ENCODE measurements around the gene UHRF1.
"Not testable (repeated sequence)": the region's sequence is repeated elsewhere in the genome, so short reads cannot be mapped to it uniquely, and the experiment has no call there.

Gene UHRF1

GRCh38 chr19:4909156-4909896 lies at the start of gene UHRF1:
Gene UHRF1 (plus strand): TSS chr19:4909501. CDS start chr19:4910886, 1,385 bp downstream.
- no peak for DNase-seq (ENCODE audit: low read depth in 2 of 2)

DNA sequence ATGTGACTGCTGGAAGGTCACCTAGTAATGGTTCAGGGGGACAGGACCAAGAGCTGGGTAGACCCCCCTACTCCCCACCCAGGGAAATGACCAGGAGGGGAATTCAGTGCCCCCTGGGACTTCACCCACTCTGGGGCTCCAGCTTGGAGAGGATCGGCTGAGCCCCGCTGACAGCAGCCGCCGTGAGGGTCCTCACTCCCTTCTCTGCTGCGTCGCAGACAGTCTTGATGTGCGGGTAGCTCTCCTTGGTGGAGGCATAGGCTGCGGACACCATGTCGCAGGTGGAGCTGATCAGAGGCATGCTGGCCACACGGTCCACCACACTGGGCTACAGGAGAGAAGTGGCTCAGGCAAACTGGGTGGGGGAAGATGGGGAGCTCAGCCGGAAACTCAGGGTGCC lies 49.6 kb upstream of the UHRF1 start:
- no peak for DNase-seq (ENCODE audit: low read depth in 2 of 2)

DNA sequence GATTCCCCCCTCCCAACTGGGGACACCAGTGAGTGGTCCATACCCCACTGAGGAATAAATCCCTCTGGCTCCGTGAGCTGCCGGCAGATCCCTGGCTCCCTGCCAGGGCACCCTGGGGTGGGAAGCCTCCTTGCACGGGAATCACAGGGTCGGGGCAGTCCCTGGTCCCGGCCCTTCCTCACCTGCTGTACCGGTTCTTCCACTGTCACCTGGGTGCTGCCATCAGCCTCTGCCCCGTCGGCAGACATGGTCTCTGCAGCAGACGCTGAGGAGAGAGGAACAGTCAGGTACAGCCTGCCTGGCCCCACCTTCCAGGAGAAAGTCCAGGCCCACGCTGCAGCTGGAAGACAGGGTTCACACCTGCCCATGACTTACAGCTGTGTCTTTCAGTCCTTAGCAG lies 48.2 kb upstream of the UHRF1 start:
- DNase-seq (ENCODE audit: low read depth in 2 of 2) = no peak

GRCh38 chr19:4866595-4867424 lies 42.5 kb upstream of the UHRF1 start:
- DNase-seq (ENCODE audit: low read depth in 2 of 2) = peak in 1 of 2 donors; percentile 12

- DNase-seq (ENCODE audit: low read depth in 2 of 2) = peak; percentile 78 to 81
Measured at GRCh38 chr19:4867534-4868285, 41.6 kb upstream of the UHRF1 start, which contains the start of gene PLIN3. Gene PLIN3 (minus strand): TSS chr19:4867667. CDS start chr19:4861394, 6,273 bp downstream.

GRCh38 chr19:4868286-4868834 lies 40.9 kb upstream of the UHRF1 start:
- no peak for DNase-seq (ENCODE audit: low read depth in 2 of 2)

DNA sequence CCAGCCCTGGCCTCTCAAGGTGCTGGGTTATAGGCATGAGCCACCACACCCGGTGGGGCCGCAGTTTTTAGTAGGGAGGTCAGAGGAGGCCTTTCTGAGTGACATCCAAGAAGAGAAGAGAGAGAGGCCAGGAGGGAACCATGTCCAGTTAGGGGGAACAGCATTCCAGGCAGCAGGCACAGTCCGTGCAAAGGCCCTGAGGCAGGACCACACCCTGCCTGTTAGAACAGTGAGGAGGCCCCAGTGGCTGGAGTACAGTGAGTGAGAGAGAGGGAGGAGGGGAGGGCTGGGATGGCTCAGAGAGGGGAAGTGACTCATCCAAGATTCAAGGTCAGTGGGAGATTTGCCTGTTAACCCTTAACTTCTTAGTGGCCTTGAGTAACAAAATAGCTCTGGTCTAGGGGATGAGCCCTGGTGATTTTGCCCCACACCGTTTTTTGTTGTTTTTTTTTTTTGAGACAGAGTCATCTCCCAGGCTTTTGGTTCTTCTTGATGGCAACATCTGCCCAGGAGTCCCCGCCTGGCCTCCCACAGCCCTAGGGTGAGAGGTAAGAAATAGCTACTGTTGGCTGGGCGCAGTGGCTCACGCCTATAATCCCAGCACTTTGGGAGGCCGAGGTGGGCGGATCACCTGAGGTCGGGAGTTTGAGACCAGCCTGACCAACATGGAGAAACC lies 39.1 kb upstream of the UHRF1 start:
- no peak for DNase-seq (ENCODE audit: low read depth in 2 of 2)

GRCh38 chr19:4871711-4872110 lies 37.6 kb upstream of the UHRF1 start:
- DNase-seq (ENCODE audit: low read depth in 2 of 2) = no peak

DNA sequence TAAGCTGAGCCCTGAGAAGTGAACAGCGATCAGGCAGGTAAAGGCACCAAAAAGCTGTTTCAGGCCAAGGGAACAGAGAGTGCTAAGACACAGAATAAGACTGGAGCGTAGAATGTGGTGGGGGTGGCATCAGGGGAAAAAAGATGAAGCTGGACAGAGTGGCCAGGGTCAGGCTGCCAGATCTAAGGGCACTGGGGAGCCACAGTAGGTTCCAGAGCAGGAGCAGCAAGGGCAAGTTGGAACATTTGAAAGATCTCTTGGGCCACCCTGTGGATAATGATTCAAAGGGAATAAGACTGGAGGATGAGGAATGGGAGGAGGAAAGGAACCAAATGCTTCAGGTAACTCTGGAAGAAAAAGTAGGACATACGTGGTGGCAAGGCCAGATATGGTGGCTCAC lies 35.4 kb upstream of the UHRF1 start:
- no peak for DNase-seq (ENCODE audit: low read depth in 2 of 2)

GRCh38 chr19:4877753-4878490 lies 31.4 kb upstream of the UHRF1 start:
- no peak for DNase-seq (ENCODE audit: low read depth in 2 of 2)

GRCh38 chr19:4878491-4878968 lies 30.8 kb upstream of the UHRF1 start:
- no peak for DNase-seq (ENCODE audit: low read depth in 2 of 2)

- DNase-seq (ENCODE audit: low read depth in 2 of 2) = no peak
Measured at GRCh38 chr19:4879041-4879440, 30.3 kb upstream of the UHRF1 start.

DNA sequence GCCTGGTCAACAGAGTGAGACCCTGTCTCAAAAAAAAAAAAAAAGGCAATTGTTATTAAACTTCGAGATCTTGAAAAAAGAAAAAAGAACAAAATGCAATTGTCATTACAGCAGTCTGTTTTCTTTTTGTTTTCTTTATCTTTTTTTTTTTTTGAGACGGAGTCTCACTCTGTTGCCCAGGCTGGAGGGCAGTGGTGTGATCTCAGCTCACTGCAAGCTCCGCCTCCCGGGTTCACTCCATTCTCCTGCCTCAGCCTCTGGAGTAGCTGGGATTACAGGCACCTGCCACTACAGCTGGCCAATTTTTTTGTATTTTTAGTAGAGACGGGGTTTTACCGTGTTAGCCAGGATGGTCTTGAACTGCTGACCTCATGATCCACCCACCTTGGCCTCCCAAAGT lies 26.4 kb upstream of the UHRF1 start:
- DNase-seq (ENCODE audit: low read depth in 2 of 2) = not testable (repeated sequence)

DNA sequence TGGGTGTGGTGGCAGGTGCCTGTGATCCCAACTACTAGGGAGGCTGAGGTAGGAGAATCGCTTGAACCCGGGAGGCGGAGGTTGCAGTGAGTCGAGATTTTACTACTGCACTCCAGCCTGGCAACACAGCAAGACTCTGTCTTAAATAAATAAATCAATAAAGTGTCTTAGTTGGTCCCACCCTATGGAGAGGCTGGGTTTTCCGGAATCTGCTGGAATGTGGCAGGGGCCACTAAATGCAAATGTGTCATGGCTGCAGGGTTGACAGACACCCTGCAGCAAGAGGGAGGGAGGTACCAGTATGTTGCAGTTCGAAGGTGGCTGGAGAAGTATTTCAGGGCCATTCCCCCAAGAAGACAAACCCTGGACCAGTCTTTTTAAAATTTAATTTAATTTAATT lies 24.3 kb upstream of the UHRF1 start:
- not testable (repeated sequence) for DNase-seq (ENCODE audit: low read depth in 2 of 2)

DNA sequence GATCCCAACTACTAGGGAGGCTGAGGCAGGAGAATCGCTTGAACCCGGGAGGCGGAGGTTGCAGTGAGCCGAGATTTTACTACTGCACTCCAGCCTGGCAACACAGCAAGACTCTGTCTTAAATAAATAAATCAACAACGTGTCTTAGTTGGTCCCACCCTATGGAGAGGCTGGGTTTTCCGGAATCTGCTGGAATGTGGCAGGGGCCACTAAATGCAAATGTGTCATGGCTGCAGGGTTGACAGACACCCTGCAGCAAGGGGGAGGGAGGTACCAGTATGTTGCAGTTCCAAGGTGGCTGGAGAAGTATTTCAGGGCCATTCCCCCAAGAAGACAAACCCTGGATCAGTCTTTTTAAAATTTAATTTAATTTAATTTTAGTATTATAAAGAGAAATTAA lies 21.5 kb upstream of the UHRF1 start:
- DNase-seq (ENCODE audit: low read depth in 2 of 2) = not testable (repeated sequence)

GRCh38 chr19:4889034-4889815 lies 20.1 kb upstream of the UHRF1 start:
- DNase-seq (ENCODE audit: low read depth in 2 of 2) = no peak

GRCh38 chr19:4891066-4891465 lies 18.2 kb upstream of the UHRF1 start:
- DNase-seq (ENCODE audit: low read depth in 2 of 2) = no peak

DNA sequence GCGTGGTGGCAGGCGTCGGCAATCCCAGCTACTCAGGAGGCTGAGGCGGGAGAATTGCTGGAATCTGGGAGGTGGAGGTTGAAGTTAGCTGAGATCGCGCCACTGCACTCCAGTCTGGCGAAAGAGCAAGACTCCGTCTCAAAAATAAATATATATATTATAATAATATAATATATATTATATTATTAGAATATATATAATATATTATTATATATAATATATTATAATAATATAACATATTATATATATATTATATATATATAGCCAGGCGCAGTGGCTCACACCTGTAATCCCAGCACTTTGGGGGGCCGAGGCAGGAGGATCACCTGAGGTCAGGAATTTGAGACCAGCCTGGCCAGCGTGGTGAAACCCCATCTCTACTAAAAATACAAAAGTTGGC lies 16.3 kb upstream of the UHRF1 start:
- not testable (repeated sequence) for DNase-seq (ENCODE audit: low read depth in 2 of 2)

- DNase-seq (ENCODE audit: low read depth in 2 of 2) = no peak
Measured at GRCh38 chr19:4896372-4896771, 12.9 kb upstream of the UHRF1 start.

DNA sequence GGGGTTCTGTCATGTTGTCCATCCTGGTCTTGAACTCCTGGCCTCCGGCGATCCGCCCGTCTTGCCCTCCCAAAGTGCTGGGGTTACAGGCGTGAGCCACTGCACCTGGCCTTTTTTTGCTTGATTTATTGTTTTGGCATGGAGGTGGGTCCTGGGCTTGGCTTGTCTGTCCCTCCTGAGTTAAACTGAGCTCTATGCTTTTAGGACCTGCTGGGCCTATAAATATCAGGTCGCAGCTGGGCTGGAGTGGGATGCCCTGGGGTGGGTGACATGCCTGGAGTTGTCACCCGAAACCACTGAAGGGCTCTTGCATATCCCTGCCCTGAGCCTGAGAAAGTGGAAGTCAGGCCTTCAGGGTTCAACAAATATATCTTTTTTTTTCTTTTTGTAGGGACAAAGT lies 12.2 kb upstream of the UHRF1 start:
- DNase-seq (ENCODE audit: low read depth in 2 of 2) = no peak
